ENCODE data around the gene ACADS.

ACADS gene

GRCh38 chr12:120757949-120758348 lies 32.3 kb downstream of the ACADS start:
- DNase-seq, result no peak
- Histone ChIP-seq H3K79me1 (ENCODE audit: low read length) (peaks cover 8% of the 10 kb centered on the region), H3K18ac (ENCODE audit: low read length) (no peak overlapping the region), H3K4me2 (ENCODE audit: low read length) (no peak overlapping the region), H3K4me3 (ENCODE audit: low read depth, low read length) (no peak overlapping the region), H2BK5ac (ENCODE audit: low read depth, low read length, poor library complexity) (no peak overlapping the region), H3K9ac (ENCODE audit: low read length) (no peak overlapping the region), H3K14ac (ENCODE audit: low read length) (no peak overlapping the region), H4K8ac (ENCODE audit: low read depth, low read length) (no peak overlapping the region), H2BK12ac (ENCODE audit: low read length) (no peak overlapping the region), H3K36me3 (ENCODE audit: control insufficient read depth in 1 of 2, insufficient read depth in 2 of 2, low read length in 2 of 2) (peaks cover 2% of the 10 kb centered on the region in 2 experiments), H3K4me1 (ENCODE audit: control insufficient read depth in 1 of 2, insufficient read depth in 2 of 2, low read length in 2 of 2) (peaks cover 25 to 30% of the 10 kb centered on the region in 2 experiments), H3K27ac (ENCODE audit: low read depth, low read length) (no peak overlapping the region), H4K91ac (ENCODE audit: low read depth, low read length) (no peak overlapping the region), H2AK5ac (ENCODE audit: low read length) (no peak overlapping the region), H3K79me2 (ENCODE audit: control insufficient read depth, insufficient read depth, low read length, poor library complexity) (peaks cover 1% of the 10 kb centered on the region), H3K27me3 (ENCODE audit: insufficient read depth, low read length) (no peaks in the 10 kb centered on the region), H3K4ac (ENCODE audit: low read depth, low read length) (no peak overlapping the region), H2AFZ (ENCODE audit: insufficient read depth, low read length, poor library complexity) (no peak overlapping the region), H4K12ac (ENCODE audit: low read depth, low read length) (no peak overlapping the region), H3K9me3 (ENCODE audit: insufficient read depth, low read depth, low read length) (no peaks in the 10 kb centered on the region), H3K23ac (ENCODE audit: low read length) (no peak overlapping the region), H2BK120ac (ENCODE audit: insufficient read depth, low read length, poor library complexity) (no peak overlapping the region)
- no CpG with 5 or more reads among the region's 6 CpGs for WGBS (ENCODE audit: extremely low coverage, insufficient coverage, insufficient read length)

- no peak overlapping the region for H2AFZ ChIP-seq (ENCODE audit: insufficient read depth, low read length, poor library complexity)
- H3K9ac ChIP-seq (ENCODE audit: low read length), result no peak overlapping the region
- no peak overlapping the region for H2AK5ac ChIP-seq (ENCODE audit: low read length)
- no peak overlapping the region for H2BK12ac ChIP-seq (ENCODE audit: low read length)
- no peak overlapping the region for H3K4me2 ChIP-seq (ENCODE audit: low read length)
- peaks cover 1% of the 10 kb centered on the region for H3K79me2 ChIP-seq (ENCODE audit: control insufficient read depth, insufficient read depth, low read length, poor library complexity)
- H3K18ac ChIP-seq (ENCODE audit: low read length), result no peak overlapping the region
- peaks cover 8% of the 10 kb centered on the region for H3K79me1 ChIP-seq (ENCODE audit: low read length)
- no peak overlapping the region for H3K14ac ChIP-seq (ENCODE audit: low read length)
- H3K4ac ChIP-seq (ENCODE audit: low read depth, low read length), result no peak overlapping the region
- no peak overlapping the region for H2BK120ac ChIP-seq (ENCODE audit: insufficient read depth, low read length, poor library complexity)
- H4K8ac ChIP-seq (ENCODE audit: low read depth, low read length), result no peak overlapping the region
- H3K27me3 ChIP-seq (ENCODE audit: insufficient read depth, low read length), result no peaks in the 10 kb centered on the region
- no peak overlapping the region for H2BK5ac ChIP-seq (ENCODE audit: low read depth, low read length, poor library complexity)
- no peak for DNase-seq
- H4K91ac ChIP-seq (ENCODE audit: low read depth, low read length), result peak overlapping the region; percentile 10
- H3K4me3 ChIP-seq (ENCODE audit: low read depth, low read length), result no peak overlapping the region
- H3K23ac ChIP-seq (ENCODE audit: low read length), result no peak overlapping the region
- H3K4me1 ChIP-seq (ENCODE audit: control insufficient read depth in 1 of 2, insufficient read depth in 2 of 2, low read length in 2 of 2), result peaks cover 25 to 30% of the 10 kb centered on the region in 2 experiments
- H3K27ac ChIP-seq (ENCODE audit: low read depth, low read length), result no peak overlapping the region
- WGBS (ENCODE audit: extremely low coverage, insufficient coverage, insufficient read length), result no CpG with 5 or more reads among the region's 7 CpGs
- H4K12ac ChIP-seq (ENCODE audit: low read depth, low read length), result no peak overlapping the region
- peaks cover 5 to 7% of the 10 kb centered on the region in 2 experiments for H3K36me3 ChIP-seq (ENCODE audit: control insufficient read depth in 1 of 2, insufficient read depth in 2 of 2, low read length in 2 of 2)
- no peaks in the 10 kb centered on the region for H3K9me3 ChIP-seq (ENCODE audit: insufficient read depth, low read depth, low read length)
These were observed 33.4 kb downstream of the ACADS start for GRCh38 chr12:120758798-120759590.

GRCh38 chr12:120759591-120760348 lies 34.1 kb downstream of the ACADS start:
- Histone ChIP-seq H3K4ac (ENCODE audit: low read depth, low read length) (no peak overlapping the region), H3K18ac (ENCODE audit: low read length) (peak overlapping the region; percentile 67), H3K9ac (ENCODE audit: low read length) (no peak overlapping the region), H3K23ac (ENCODE audit: low read length) (no peak overlapping the region), H3K27ac (ENCODE audit: low read depth, low read length) (peak overlapping the region; percentile 76), H3K4me2 (ENCODE audit: low read length) (peak overlapping the region; percentile 23), H2AFZ (ENCODE audit: insufficient read depth, low read length, poor library complexity) (no peak overlapping the region), H2BK12ac (ENCODE audit: low read length) (peak overlapping the region; percentile 21), H3K9me3 (ENCODE audit: insufficient read depth, low read depth, low read length) (no peaks in the 10 kb centered on the region), H3K27me3 (ENCODE audit: insufficient read depth, low read length) (no peaks in the 10 kb centered on the region), H3K4me1 (ENCODE audit: control insufficient read depth in 1 of 2, insufficient read depth in 2 of 2, low read length in 2 of 2) (peaks cover 25 to 30% of the 10 kb centered on the region in 2 experiments), H2AK5ac (ENCODE audit: low read length) (peak overlapping the region; percentile 45), H3K79me1 (ENCODE audit: low read length) (peaks cover 8% of the 10 kb centered on the region), H4K91ac (ENCODE audit: low read depth, low read length) (peak overlapping the region; percentile 45), H3K14ac (ENCODE audit: low read length) (peak overlapping the region; percentile 3), H4K12ac (ENCODE audit: low read depth, low read length) (no peak overlapping the region), H3K36me3 (ENCODE audit: control insufficient read depth in 1 of 2, insufficient read depth in 2 of 2, low read length in 2 of 2) (peaks cover 8 to 10% of the 10 kb centered on the region in 2 experiments), H2BK120ac (ENCODE audit: insufficient read depth, low read length, poor library complexity) (peak overlapping the region; percentile 48), H3K79me2 (ENCODE audit: control insufficient read depth, insufficient read depth, low read length, poor library complexity) (peaks cover 1% of the 10 kb centered on the region), H3K4me3 (ENCODE audit: low read depth, low read length) (no peak overlapping the region), H4K8ac (ENCODE audit: low read depth, low read length) (peak overlapping the region; percentile 44), H2BK5ac (ENCODE audit: low read depth, low read length, poor library complexity) (peak overlapping the region; percentile 73)
- DNase-seq, result peak in 1 of 2 donors; percentile 26
- WGBS (ENCODE audit: extremely low coverage, insufficient coverage, insufficient read length), result no CpG with 5 or more reads among the region's 27 CpGs

- Histone ChIP-seq H3K9ac (ENCODE audit: low read length) (no peak overlapping the region), H3K4me3 (ENCODE audit: low read depth, low read length) (no peak overlapping the region), H3K4me1 (ENCODE audit: control insufficient read depth in 1 of 2, insufficient read depth in 2 of 2, low read length in 2 of 2) (peaks cover 25 to 30% of the 10 kb centered on the region in 2 experiments), H2AFZ (ENCODE audit: insufficient read depth, low read length, poor library complexity) (no peak overlapping the region), H2BK5ac (ENCODE audit: low read depth, low read length, poor library complexity) (peak overlapping the region; percentile 73), H2BK120ac (ENCODE audit: insufficient read depth, low read length, poor library complexity) (peak overlapping the region; percentile 48), H3K27me3 (ENCODE audit: insufficient read depth, low read length) (no peaks in the 10 kb centered on the region), H3K79me1 (ENCODE audit: low read length) (peaks cover 8% of the 10 kb centered on the region), H4K12ac (ENCODE audit: low read depth, low read length) (no peak overlapping the region), H3K79me2 (ENCODE audit: control insufficient read depth, insufficient read depth, low read length, poor library complexity) (peaks cover 1% of the 10 kb centered on the region), H3K14ac (ENCODE audit: low read length) (peak overlapping the region; percentile 3), H3K4me2 (ENCODE audit: low read length) (peak overlapping the region; percentile 54), H3K27ac (ENCODE audit: low read depth, low read length) (peak overlapping the region; percentile 76), H3K9me3 (ENCODE audit: insufficient read depth, low read depth, low read length) (no peaks in the 10 kb centered on the region), H2BK12ac (ENCODE audit: low read length) (peak overlapping the region; percentile 21), H3K23ac (ENCODE audit: low read length) (no peak overlapping the region), H4K91ac (ENCODE audit: low read depth, low read length) (peak overlapping the region; percentile 45), H2AK5ac (ENCODE audit: low read length) (no peak overlapping the region), H3K36me3 (ENCODE audit: control insufficient read depth in 1 of 2, insufficient read depth in 2 of 2, low read length in 2 of 2) (peaks cover 9 to 11% of the 10 kb centered on the region in 2 experiments), H3K4ac (ENCODE audit: low read depth, low read length) (no peak overlapping the region), H3K18ac (ENCODE audit: low read length) (no peak overlapping the region), H4K8ac (ENCODE audit: low read depth, low read length) (no peak overlapping the region)
- no CpG with 5 or more reads among the region's 21 CpGs for WGBS (ENCODE audit: extremely low coverage, insufficient coverage, insufficient read length)
- DNase-seq, result peak; percentile 92 to 96
These were observed 35.0 kb downstream of the ACADS start for GRCh38 chr12:120760349-120761254.

Measured in trophoblast cell (in vitro differentiated cells and primary cell).